22Rv1 (cell line): ENCODE measurements around the gene PCDHA4.
A peak's percentile ranks its signal among the peaks of the same experiment; 100 is the strongest.
"Not testable (repeated sequence)": the region's sequence is repeated elsewhere in the genome, so short reads cannot be mapped to it uniquely, and the experiment has no call there.

Source experiments
- H3K27ac ChIP-seq: fragments of 450-650 bp; 2 replicates; pipeline ENCODE4 v1.5.1; 2017
- CTCF ChIP-seq: fragments of 450-650 bp; IDR thresholded peaks from 2 replicates; pipeline ENCODE4 v1.5.1; 2017; ENCODE audit warnings: mild to moderate bottlenecking
- ZFX ChIP-seq: fragments of 450-650 bp; IDR thresholded peaks from 2 replicates; pipeline ENCODE4 v1.6.1; 2017; ENCODE audit warnings: antibody characterized with exemption, borderline replicate concordance

Gene PCDHA4

GRCh38 chr5:140791089-140791488, 15.8 kb upstream of the PCDHA4 start:
- TF ChIP-seq CTCF (no peak), ZFX (no peak)
- H3K27ac ChIP-seq = no peak overlapping the region

- peak within 1 kb of the TSS; percentile 53 for H3K27ac ChIP-seq
- TF ChIP-seq ZFX = no peak
- peak; percentile 71 for TF ChIP-seq CTCF
Measured at GRCh38 chr5:140794595-140795258, 12.1 kb upstream of the PCDHA4 start, which contains the start of gene PCDHA2. PCDHA2 (plus strand) TSS chr5:140794852.

- H3K27ac ChIP-seq = peak overlapping the region; percentile 53
- TF ChIP-seq ZFX = no peak
- 0 out of 2 replicates have a peak, but pooled peaks have one; percentile 11 for TF ChIP-seq CTCF
Measured at GRCh38 chr5:140795259-140795641, 11.6 kb upstream of the PCDHA4 start.

GRCh38 chr5:140796072-140796717, 10.7 kb upstream of the PCDHA4 start:
- not testable (repeated sequence) for H3K27ac ChIP-seq

- TF ChIP-seq ZFX = no peak
- TF ChIP-seq CTCF = no peak
Measured at GRCh38 chr5:140796718-140797095, 10.2 kb upstream of the PCDHA4 start.

GRCh38 chr5:140800816-140801493, 5.9 kb upstream of the PCDHA4 start, which contains the start of gene PCDHA3:
PCDHA3 (plus strand) TSS chr5:140801057.
- no peak within 1 kb of the TSS for H3K27ac ChIP-seq
- TF ChIP-seq CTCF = peak; percentile 31; the same call in 1 of the 2 replicates
- no peak for TF ChIP-seq ZFX

More at GRCh38 chr5:140796718-140797095, 10.2 kb upstream of the PCDHA4 start:
- H3K27ac ChIP-seq = no peak overlapping the region

GRCh38 chr5:140801494-140801841, 5.4 kb upstream of the PCDHA4 start:
- TF ChIP-seq CTCF (no peak), ZFX (no peak)

GRCh38 chr5:140802381-140802780, 4.5 kb upstream of the PCDHA4 start:
- H3K27ac ChIP-seq = not testable (repeated sequence)

More at GRCh38 chr5:140801494-140801841, 5.4 kb upstream of the PCDHA4 start:
- no peak overlapping the region for H3K27ac ChIP-seq
